ENCODE results near the gene DCTPP1.

- TF ChIP-seq CTCF (IDR thresholded peaks at IDR 0.05) (no peak), POLR2A (IDR thresholded peaks at IDR 0.05) (no peak)
Measured at GRCh38 chr16:30416624-30417528, 13.0 kb downstream of the DCTPP1 start.

Measured in lower leg skin (tissue), 3 donors.